ENCODE measurements around the gene LRRC28.

LRRC28 gene

DNA sequence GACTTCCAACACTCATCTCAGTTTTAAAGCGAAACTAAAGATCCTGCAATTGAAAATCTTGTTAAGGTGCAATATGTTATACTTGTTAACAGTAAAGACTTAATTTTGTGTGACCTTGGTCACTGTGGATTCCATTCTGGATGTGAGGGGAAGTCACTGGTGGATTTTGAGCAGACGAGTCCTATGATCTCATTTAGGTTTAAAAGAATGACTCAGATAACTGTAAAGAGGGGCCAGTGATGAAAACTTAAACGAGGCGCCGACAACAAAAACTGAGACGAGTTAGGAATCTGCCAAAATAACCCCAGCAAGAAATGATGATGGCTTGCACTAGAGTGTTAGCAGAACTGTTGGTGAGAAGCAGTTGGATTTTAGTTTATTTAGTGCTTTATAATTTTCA, 56.5 kb downstream of the LRRC28 start:
- DNase-seq = no peak

DNA sequence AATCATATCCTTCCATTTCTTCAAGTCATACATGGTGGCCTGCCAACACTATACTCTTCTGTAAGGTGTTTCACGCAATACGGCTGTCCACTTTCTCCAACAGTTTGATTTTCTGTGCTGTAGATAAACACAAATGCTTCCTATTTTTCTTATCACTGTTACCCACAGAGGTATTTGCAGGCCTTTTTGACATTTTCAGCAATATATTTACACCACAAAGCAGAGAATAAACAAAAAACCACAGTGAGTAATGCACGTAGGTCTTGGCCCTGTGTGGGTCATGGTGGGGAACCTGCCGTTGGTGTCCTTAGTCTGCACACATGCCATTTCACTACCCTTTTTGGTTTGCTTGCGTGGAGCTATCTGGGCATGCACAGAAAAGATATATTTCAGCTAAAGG, 59.5 kb downstream of the LRRC28 start:
- no peak for DNase-seq

DNA sequence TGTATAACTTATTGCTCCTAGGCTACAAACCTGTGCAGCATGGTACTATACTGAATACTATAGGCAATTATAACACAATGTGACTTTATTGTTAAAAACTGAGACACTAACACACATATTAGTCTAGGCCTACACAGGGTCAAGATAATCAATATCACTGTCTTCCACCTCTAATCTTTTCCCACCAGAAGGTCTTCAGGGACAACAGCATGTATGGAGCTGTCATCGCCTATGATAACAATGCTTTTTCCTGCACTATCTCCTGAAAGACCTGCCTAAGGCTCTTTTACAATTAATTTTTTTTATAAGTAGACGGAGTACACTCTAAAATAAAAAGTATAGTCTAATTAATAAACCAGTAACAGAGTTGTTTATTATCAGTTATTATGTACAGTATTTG, 60.9 kb downstream of the LRRC28 start:
- no peak for DNase-seq

DNA sequence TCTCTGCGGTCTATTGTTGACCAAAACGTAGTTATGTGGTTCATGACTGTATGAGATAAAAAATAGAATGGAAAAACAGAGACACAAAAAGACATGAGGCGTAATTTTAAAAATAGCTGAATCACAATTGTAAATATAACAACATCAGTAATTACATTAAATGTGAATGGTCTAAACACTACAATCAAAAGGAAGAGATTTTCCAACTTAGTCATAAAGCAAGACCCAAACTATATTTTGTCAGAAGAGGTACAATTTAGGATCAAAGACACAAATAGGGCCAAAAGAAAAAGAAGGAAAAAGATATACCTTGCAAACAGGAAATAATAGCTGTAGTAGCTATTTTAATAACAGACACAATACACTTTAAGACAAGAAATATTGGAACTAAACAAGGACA, 61.5 kb downstream of the LRRC28 start:
- DNase-seq = no peak

DNA sequence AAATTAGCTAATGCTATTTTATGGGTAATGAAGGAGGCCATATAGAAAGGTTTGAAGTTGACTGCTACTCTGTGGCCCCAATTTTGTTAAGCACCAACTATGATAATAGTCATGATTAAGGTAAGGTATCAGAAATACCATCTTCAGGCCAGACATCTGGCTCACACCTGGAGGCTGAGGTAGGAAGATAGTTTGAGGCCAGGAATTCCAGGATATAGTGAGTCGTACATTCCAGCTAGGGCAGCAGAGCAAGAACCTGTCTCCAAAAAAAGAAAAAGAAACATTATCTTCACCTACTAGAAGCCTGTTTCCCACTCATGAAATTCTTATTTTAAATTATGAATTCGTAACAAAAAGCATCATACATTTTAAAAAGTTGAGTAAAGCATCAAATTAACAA, 64.4 kb downstream of the LRRC28 start:
- DNase-seq = no peak

DNA sequence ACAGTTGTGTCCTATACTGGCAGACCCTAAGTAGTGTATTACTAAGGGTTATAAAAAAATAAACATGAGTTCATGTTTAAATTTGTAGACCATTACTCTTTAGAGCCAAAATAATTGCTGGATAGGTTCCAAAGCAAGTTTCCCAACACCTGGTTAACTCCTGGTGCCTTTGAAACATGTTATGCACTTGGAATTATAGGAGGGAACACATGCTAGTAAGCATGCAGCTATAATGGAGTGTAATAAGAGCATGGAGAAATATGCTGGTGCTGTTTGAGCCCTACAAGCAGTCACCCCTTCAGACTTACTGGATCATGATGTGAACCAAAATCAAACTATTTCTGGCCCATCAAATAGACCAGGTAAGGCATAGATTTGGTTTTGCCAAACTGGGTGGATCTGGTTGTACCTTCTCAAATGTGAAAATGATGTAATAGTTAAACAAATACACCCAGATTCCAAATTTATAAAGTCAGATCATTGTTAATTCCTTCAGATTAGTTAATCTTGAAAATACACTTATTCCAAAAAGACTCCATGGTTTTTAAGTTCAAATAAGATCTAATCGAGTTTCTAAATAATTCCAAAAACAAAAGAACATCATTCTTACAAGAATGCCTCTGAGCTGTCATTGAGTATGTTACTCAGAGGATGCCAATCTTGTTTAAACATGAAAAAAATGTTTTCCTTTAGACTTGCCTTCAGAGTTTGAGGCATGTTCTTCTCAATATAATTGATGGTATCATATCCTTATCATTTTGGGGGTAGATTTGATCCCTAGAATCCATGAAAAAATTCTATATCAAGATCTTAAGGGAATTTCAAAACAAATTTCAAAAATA, 69.3 kb downstream of the LRRC28 start:
- DNase-seq = no peak

DNA sequence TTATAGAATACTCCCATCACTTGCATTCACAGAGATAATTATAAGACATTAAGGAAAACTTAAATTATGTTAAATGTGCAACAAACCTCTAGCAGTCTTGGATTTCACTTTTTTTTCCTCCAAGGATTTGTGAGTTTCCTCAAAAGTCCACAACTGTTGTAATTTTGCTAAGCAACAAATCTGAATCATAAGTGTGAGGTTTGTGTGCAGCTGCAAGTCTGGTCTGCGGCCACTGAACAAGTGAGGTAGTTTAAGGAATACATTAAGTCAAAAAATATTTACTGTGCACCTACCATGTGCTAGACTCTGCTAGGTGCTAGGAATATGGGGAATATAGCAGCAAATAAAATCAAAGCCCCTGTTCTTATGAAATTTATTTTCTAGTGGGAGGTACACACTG, 70.2 kb downstream of the LRRC28 start:
- DNase-seq = no peak

DNA sequence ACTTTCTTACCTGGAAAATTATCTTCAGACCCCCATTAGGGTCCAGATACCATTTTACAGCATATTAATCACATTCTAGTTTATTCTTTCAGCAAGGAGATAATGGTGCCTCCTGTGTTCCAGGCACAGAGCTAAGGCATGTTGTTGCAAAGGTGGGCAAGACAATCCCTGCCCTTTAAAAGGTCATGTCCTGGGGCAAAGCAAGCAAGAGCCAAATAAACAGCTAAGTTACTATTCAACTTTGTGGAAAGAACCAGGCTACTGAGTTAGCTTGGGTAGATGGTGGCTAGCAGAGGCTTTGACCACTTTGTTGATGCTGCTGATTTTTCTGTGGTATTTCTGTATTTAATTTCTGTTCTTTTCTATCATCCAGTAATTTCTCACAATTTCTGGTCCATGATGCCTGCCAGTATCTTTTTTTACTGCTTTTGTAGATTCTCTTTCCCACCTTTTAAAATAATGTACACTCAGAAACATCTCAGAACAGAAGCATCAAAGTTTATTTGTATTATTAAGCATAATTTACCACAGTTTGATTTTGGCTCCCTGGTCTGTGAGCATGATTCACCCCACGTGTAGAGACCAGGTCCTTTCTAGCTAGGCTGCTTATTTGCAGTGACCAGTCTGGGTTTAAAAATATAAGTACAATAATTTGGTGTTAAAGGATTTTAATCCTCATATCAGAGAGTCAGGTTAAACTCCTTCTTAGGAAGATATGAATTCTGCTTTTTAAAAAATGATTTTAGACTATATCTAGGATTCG, 71.5 kb downstream of the LRRC28 start:
- no peak for DNase-seq

DNA sequence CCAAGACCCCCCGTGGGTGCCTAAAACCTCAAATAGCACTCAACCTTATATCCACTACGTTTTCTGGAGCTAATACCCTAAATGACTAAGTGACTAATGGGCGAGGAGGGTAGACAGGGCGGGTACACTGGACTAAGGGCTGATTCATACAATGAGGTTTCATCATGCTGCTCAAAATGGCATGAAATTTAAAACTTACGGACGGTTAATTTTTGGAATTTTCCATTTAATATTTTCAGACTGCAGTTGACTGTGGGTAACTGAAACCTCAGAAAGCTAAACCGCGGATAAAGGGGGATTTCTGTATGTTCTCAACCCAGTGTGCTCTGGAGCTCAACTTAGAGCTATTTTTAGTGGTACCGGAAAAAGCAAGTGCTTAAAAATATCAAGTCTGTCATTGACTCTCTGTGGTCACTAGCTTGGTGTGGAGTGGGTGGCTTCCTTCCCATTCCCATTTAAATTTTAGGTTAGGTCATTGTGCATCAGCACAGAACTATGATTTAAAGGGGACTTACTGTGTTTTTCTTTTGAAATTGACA, 72.9 kb downstream of the LRRC28 start:
- DNase-seq = no peak

DNA sequence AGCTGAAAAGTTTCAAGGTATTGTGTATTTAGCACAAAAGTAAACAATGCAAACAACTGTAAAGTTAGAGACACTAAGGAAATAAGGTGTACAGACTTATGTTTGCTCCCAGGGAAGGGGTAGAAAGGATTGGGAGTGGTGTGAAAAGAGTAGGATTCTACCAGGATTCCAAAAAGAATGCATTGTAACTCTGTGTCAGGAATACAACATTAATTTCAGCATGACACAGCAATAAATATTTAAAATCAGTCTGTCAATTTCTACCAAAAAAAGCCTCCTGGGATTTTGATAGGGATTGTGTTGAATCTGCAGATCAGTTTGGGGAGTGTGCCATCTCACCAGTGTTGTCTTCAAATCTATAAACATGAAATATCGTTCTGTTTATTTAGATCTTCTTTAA, 73.4 kb downstream of the LRRC28 start:
- no peak for DNase-seq

DNA sequence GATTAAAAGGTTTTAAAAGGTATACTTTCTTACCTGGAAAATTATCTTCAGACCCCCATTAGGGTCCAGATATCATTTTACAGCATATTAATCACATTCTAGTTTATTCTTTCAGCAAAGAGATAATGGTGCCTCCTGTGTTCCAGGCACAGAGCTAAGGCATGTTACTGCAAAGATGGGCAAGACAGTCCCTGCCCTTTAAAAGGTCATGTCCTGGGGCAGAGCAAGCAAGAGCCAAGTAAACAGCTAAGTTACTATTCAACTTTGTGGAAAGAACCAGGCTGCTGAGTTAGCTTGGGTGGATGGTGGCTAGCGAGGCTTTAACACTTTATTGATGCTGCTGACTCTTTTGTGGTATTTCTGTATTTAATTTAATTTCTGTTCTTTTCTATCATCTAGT, 75.0 kb downstream of the LRRC28 start:
- no peak for DNase-seq

DNA sequence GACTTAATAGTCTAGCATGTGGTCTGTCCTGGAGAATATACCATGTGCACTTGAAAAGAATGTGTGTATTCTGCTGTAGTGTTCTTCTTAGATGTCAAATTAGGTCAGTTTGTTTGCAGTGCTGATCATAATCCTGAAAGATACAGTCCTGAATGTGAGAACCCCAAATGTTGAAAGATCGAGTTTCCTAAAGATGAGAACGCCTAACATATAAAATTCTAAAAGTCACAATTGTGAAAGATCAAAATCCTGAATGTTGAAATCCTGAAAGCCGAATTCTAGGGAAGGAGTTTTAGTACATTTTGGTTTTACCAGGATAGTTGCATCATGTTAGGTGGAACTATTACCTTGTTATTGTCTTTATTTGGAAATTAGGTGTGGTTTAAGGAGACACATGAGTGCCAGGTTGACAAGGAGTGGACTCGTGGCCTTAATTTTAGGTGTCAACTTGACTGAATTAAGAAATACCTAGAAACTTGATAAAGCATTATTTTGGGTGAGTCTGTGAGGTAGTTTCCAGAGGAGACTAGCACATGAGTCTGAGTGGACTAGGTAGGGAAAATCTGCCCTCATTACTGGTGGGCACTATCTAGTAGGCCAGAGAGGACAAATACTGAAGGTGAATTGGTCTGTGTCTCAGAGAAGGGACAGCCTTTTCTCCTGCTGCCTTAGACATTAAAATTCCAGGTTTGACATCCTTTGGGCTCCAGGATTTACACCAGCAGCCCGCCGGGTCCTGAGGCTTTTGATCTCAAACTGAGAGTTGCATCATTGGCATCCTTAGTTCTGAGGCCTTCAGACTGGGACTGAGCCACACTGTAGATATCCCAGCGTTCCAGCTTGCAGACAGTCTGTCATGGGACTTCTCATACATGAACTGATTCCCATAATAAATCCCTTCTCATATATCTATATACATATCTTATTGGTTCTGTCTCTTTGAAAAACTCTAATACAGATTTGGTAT, 77.1 kb downstream of the LRRC28 start:
- DNase-seq = no peak

DNA sequence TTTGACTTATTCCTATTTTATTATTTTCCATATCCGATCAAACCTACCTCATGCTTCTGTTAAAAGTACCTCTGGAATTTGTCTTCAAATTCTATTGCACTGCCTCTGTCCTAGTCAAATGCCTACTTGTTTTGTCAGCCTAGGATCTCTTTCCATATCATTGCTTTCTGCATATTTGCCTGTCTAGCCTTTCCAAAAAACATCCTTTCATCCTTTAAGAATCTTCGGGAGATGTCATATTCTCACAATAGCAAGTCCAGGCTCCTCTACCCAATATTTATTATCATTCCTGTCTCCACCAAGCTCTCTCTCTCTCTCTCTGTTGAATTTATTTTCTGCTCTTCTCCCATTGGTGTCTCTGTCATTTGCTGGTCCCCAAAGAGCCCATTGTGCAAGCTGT, 80.1 kb downstream of the LRRC28 start:
- no peak for DNase-seq

DNA sequence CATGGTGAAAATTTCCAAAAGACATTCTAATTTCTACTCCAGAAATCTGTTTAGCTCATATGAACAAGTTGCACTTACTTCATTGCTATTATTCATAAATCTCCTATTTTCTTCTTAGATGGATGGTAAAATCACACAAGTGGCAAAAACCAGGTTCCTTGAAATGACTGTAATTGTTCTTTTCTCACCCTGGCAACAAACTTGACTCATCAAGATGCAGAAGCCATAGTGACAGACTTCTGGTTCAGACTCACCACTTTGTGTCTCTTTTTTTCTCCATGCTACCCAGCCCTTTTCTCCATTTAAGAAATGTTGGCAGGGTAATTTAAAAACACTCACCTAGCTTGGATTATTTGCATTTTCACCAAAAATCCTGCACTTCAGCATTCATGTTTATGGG, 82.1 kb downstream of the LRRC28 start:
- DNase-seq = no peak

DNA sequence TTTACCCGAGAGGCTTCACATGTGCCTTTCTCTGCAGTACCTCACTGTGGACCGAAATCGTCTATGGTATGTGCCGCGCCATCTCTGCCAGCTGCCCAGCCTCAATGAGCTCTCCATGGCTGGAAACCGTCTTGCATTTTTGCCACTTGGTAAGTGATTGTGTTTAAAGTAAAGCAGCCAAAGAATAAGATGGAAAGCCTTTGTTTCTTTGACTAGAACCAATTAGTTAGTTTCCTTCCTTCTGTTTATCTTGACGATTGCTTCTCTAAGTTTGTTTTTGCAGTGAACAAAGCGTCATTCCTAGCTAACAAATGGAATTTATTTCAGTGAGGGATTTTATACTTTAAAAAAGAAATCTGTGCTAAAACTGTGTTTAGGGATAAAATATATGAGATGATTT, 82.7 kb downstream of the LRRC28 start:
- DNase-seq = no peak

DNA sequence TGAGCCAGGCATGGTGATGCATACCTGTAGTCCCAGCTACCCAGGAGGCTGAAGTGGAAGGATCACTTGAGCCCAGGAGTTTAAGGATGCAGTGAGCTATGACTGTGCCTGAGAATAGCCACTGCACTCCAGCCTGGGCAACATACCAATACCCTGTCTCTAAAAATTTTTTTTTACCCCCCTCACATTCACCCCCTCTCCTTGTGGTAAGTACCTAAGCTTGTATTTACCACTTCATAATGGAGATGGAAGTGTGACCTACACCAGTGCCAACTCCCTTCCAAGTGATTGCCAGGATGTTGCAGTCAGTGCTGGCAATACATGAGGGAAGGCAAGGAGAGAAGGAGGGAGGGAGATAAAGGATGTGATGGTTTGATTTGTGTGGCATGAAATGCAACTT, 84.2 kb downstream of the LRRC28 start:
- no peak for DNase-seq

DNA sequence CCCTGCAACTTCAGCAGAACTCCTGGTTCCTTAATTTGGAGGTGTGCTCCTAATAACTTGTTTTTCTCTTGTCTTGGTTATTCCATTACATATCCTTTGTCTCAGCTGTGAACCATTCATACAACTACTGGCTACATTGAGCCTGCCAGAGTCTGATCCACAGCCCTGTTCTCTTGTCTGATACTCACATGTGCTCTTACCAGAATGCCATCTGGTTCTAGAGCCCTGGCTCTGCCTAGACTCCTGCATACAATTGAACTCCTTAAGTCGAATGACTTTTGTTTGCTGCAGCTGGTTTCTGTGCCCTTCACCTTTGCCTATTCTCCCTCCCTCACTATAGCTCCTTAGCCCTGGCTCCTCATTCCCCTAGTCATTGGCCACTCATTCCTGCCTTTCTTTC, 85.5 kb downstream of the LRRC28 start:
- no peak for DNase-seq

DNA sequence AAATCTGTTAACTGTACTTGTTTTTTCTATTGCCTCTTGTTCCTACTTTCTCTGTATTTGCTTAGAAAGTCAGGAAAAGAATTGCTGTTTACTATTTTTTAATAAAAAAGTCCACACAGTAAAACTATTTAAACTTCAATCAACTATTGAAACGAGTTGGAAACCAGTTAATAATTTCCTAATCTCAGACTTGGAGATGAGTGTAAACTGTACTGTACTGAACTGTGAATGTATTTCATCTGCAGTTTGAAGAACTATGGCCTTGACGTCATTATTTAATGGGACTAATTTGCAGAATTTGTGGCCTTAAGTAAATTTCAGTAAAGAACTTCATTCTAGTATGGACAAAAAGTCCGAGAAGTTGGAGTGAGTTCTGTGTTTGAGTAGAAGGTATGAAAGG, 89.1 kb downstream of the LRRC28 start:
- DNase-seq = no peak

DNA sequence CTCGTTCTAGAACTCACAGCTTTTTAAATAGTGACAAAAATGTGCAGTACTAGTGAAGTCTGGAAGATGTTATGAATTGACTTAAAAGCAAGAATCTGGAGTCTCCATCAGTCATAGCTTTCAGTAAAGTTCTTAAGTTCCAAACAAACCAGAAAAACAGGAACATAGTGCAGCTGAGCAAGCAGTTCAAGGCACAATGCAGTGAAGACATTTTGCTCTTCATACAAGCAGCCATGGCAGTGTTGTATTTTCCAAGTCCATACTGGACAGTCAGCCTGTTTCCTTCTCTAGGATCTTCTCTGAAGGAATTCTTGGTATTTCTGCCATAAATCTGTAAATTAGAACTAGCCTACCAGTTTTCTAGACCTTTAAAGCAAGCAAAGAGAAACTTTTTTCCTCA, 90.5 kb downstream of the LRRC28 start:
- no peak for DNase-seq

DNA sequence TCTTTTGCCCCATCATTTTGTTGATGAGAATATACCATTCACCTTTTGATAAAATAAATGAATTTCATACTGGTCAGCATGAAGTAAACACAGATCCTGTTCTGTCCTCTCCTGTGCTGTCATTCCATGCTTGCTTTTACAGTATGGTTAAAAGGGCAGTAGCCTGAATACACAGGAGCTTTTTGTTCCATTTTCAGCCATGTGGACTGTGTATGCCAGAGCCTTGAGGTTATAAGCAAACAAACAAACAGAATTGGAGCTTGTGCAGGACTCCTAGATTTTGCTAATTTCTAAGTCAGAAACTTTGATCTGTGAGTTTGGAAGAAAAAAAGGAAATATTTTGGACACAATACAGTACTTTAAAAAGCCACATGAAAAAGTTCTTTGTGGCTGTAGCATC, 91.9 kb downstream of the LRRC28 start:
- no peak for DNase-seq

DNA sequence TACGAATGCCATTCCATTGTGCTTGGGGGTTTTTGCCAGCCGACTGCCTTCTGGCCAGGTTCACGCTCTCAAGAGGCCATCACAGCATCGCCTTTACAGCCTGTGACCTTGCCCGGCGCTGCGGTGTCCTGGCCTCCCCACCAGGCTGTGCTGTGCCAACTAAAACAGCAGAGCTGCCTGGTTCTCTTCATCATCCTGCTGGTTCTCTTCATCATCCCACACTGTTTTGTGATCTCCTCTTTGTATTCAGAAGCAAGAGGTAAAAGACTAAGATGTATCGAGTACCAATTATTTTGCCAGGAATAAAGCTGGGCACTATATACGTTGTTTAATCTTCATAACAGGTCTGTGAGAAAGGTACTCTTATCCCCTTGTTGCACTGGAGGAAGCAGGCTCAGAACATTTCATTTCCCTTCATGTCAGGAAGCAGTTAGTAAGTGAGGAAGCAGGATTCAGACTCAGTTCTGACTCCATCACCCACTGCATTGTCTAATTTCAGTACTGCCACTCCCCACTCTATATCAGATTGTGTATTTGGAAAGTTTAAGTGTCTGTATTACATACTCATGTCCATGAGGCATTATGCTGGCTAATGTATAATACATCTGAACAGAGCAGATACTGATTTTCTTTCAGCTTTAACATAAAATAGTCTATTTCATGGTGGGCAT, 92.7 kb downstream of the LRRC28 start:
- DNase-seq = no peak

DNA sequence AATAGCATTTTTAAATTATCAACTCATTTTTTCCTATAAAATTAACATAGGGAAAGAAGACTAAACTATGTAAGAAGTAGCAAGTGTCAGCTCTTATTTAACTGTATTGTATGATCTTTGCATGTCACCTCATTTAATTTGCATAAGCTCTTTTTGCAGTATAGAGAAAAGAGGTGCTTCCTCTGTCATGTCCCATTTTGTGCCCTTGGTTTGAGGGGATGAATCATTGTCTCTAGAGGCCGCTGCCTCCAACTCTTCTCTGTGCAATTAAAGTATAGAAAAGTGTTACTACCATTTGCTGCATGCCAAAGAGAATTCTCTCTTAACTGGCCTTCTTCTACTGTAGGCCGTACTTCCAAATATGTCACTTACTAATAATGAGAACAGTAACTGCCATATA, 93.4 kb downstream of the LRRC28 start:
- no peak for DNase-seq

DNA sequence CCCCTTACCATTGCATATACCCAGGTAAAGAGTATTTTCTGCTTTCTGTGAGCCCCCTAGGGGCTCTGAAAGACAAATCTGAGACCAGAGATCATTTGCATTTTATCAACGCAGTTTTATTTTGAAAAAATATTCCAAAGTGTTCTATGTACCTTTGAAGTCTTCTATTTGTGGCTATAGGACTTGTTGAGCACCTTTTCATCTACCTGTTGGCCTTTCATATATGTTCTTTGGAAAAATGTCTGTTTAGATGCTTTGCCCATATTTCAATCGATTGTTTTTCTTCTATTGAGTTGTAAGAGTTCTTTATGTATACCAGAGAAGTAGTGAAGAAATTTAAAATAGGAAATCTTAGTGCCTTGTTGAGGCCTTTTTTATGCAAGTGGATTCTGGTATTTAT, 94.0 kb downstream of the LRRC28 start:
- DNase-seq = no peak

Measured in SHP77 (cell line).